GM12878 (cell line): Measurements from ENCODE around the gene GGN. TPM values are rescaled to one million over a fixed set of nuclear protein-coding genes. Genes with fewer than 3 reads are reported as not detected.

Experiments
- ATAC-seq: fragments of 200-7000 bp; cut with Tn5 transposase; 3 replicates; pipeline ENCODE4 v1.9.1; 2020; ENCODE audit warnings: mild to moderate bottlenecking, moderate library complexity
- BruUV-seq: library from RNA; stranded (reverse); fragments of 400-500 nt; replicated peaks from 2 replicates; lab custom pipeline; 2021; lab: Mats Ljungman, UMichigan
- CTCF ChIA-PET: fragments of 300-600 bp; sonication (Branson Sonifier 250); formaldehyde crosslinking; extraction: SDS; loops from one replicate; lab custom pipeline; 2021; ENCODE audit warnings: inconsistent platforms; lab: Yijun Ruan, JAX
- POLR2A ChIA-PET: fragments of 350-600 bp; formaldehyde crosslinking; extraction: SDS; loops from one replicate; lab custom pipeline; 2021; ENCODE audit warnings: inconsistent platforms; lab: Charles Lee
- RAD21 ChIA-PET: fragments of 300-600 bp; sonication (Branson Sonifier 250); formaldehyde crosslinking; loops from one replicate; lab custom pipeline; 2023; ENCODE audit warnings: antibody characterized with exemption; ENCODE audit not compliant: unreplicated experiment; lab: Charles Lee
- SMC1A ChIA-PET: fragments of 300-600 bp; sonication (Branson Sonifier 250); formaldehyde crosslinking; loops from one replicate; lab custom pipeline; 2023; ENCODE audit not compliant: unreplicated experiment, uncharacterized antibody; lab: Charles Lee
- DNase-seq: peaks from one replicate; pipeline ENCODE4 v3.0.0-alpha.2; 2011; ENCODE audit warnings: low read depth, low spot score
- FAIRE-seq: peaks from 3 replicates; lab custom pipeline; 2011; peaks lifted over from hg19 to GRCh38; lab: Jason Lieb, UNC
- H2AFZ ChIP-seq: 2 replicates; pipeline ENCODE4 v1.6.0; 2011; ENCODE audit warnings: low read depth, low read length, control low read depth; ENCODE audit not compliant: control insufficient read depth
- H3K27ac ChIP-seq: 2 replicates; pipeline ENCODE4 v1.5.1; 2011; ENCODE audit warnings: control low read depth; ENCODE audit not compliant: control insufficient read depth, insufficient read depth
- H3K27me3 ChIP-seq, 2 experiments: replicated peaks in 1 of 2; 2 replicates each; pipeline versions ENCODE4 v1.6.0 to v1.6.1; 2011; ENCODE audit warnings: low read length in 1 of 2; ENCODE audit not compliant: control insufficient read depth in 2 of 2, insufficient read depth in 2 of 2
- H3K36me3 ChIP-seq, 2 experiments: 2 replicates each; pipeline ENCODE4 v1.5.1; 2011; ENCODE audit warnings: low read length in 1 of 2; ENCODE audit not compliant: control insufficient read depth in 2 of 2, insufficient read depth in 2 of 2
- H3K4me1 ChIP-seq: 2 replicates; pipeline ENCODE4 v1.6.1; 2011; ENCODE audit warnings: mild to moderate bottlenecking, low read length, moderate library complexity, mixed read lengths; ENCODE audit not compliant: control insufficient read depth, insufficient read depth
- H3K4me2 ChIP-seq: 2 replicates; pipeline ENCODE4 v1.6.0; 2011; ENCODE audit warnings: control low read depth; ENCODE audit not compliant: control insufficient read depth, insufficient read depth
- H3K4me3 ChIP-seq: fragments of 200-600 bp; sonication (generic); 2 replicates; pipeline ENCODE4 v1.5.1; 2016
- H3K79me2 ChIP-seq: 2 replicates; pipeline ENCODE4 v1.6.0; 2011; ENCODE audit warnings: low read length; ENCODE audit not compliant: control insufficient read depth, insufficient read depth
- H3K9ac ChIP-seq: 2 replicates; pipeline ENCODE4 v1.8.0; 2011; ENCODE audit warnings: low read length, control low read depth, mixed read lengths; ENCODE audit not compliant: control insufficient read depth, insufficient read depth
- H3K9me3 ChIP-seq: replicated peaks from 3 replicates; pipeline ENCODE4 v1.5.1; 2011; ENCODE audit warnings: mild to moderate bottlenecking, low read length; ENCODE audit not compliant: control insufficient read depth, insufficient read depth
- H4K20me1 ChIP-seq: 2 replicates; pipeline ENCODE4 v1.6.0; 2011; ENCODE audit not compliant: control insufficient read depth, insufficient read depth
- ATF7 ChIP-seq: fragments of 450-650 bp; IDR thresholded peaks from 2 replicates; pipeline ENCODE4 v1.6.1; 2016; ENCODE audit warnings: low read depth, mild to moderate bottlenecking
- BMI1 ChIP-seq: fragments of 450-650 bp; IDR thresholded peaks from 2 replicates; pipeline ENCODE4 v1.6.1; 2016; ENCODE audit warnings: mild to moderate bottlenecking, moderate library complexity, borderline replicate concordance
- CREM ChIP-seq: IDR thresholded peaks from 2 replicates; pipeline ENCODE4 v1.6.1; 2014; ENCODE audit warnings: antibody characterized with exemption, low read depth
- ESRRA ChIP-seq: IDR thresholded peaks from 2 replicates; pipeline ENCODE4 v1.6.1; 2012; ENCODE audit warnings: mild to moderate bottlenecking, low read length, improper control_type of control experiment
- ETV6 ChIP-seq, 2 experiments: fragments of 450-650 bp in 1 of 2; IDR thresholded peaks in 1 of 2; conservative IDR thresholded peaks in 1 of 2; 2 replicates each; pipeline ENCODE4 v1.6.1; 2014; ENCODE audit warnings: antibody characterized with exemption in 1 of 2, borderline replicate concordance in 1 of 2, low read depth in 1 of 2, mild to moderate bottlenecking in 1 of 2, moderate library complexity in 1 of 2
- HCFC1 ChIP-seq: fragments of 150-350 bp; IDR thresholded peaks from 2 replicates; pipeline ENCODE4 v1.6.1; 2014; ENCODE audit warnings: low read length
- HDAC6 ChIP-seq: fragments of 200-600 bp; sonication (generic); IDR thresholded peaks from one replicate; pipeline ENCODE4 v1.8.0; 2017; ENCODE audit warnings: antibody characterized with exemption; ENCODE audit not compliant: unreplicated experiment
- PAX5 ChIP-seq: IDR thresholded peaks from 2 replicates; pipeline ENCODE4 v1.6.1; 2011; ENCODE audit warnings: low read depth, low read length, borderline replicate concordance
- POLR2A ChIP-seq: IDR thresholded peaks from 2 replicates; pipeline ENCODE4 v1.6.1; 2011; ENCODE audit warnings: low read depth, mild to moderate bottlenecking, low read length
- RFX5 ChIP-seq: IDR thresholded peaks from 2 replicates; pipeline ENCODE4 v1.6.1; 2011; ENCODE audit warnings: low read depth, low read length, improper control_type of control experiment
- TAF1 ChIP-seq: IDR thresholded peaks from 2 replicates; pipeline ENCODE4 v1.6.1; 2011; ENCODE audit warnings: mild to moderate bottlenecking, low read depth, low read length, borderline replicate concordance
- TBL1XR1 ChIP-seq: IDR thresholded peaks from 2 replicates; pipeline ENCODE4 v1.6.1; 2012; ENCODE audit warnings: low read depth, low read length, improper control_type of control experiment
- TCF7 ChIP-seq: IDR thresholded peaks from 2 replicates; pipeline ENCODE4 v1.6.1; 2014; ENCODE audit warnings: antibody characterized with exemption, borderline replicate concordance
- WGBS: methylation state at CpG from one replicate; pipeline ENCODE4 v1.1.6; 2016; ENCODE audit warnings: low lambda C conversion rate; ENCODE audit not compliant: insufficient replicate concordance, insufficient coverage; ENCODE audit errors: missing lambda C conversion rate; 5-methylcytosine and 5-hydroxymethylcytosine counted together
- in situ Hi-C: fragments of 300-500 bp; cut with MboI; formaldehyde crosslinking; loops from 9 replicates; pipeline ENCODE4 v1.14.3; 2018; ENCODE audit warnings: mixed read lengths
- intact Hi-C: fragments of 100-400 bp; cut with micrococcal nuclease; formaldehyde crosslinking; loops from one replicate; pipeline ENCODE4 v1.14.2; 2022; ENCODE audit not compliant: unreplicated experiment
- polyA plus RNA-seq, 11 experiments: library from polyadenylated mRNA; depleted of rRNA in 4 of 11; unstranded in 6 of 11; stranded (reverse) in 5 of 11; fragments of >200 nt; fragmentation: Nextera tagmentation in 4 of 11; fragmentation: Illumina TruSeq in 1 of 11; extraction: Ambion mirVana in 4 of 11; extraction: Trizol in 1 of 11; gene quantifications; 1 replicate in 1 of 11; 2 replicates in 10 of 11; pipeline versions ENCODE4 v1.2.1 to v1.2.3, GENCODE V29; 2011 to 2016; ENCODE audit warnings: inconsistent platforms in 2 of 11, missing spikeins in 2 of 11, low read depth in 1 of 11
- total RNA-seq, 4 experiments: library from RNA; depleted of rRNA in 3 of 4; stranded (reverse); fragments of >200 nt in 3 of 4; fragmentation: Illumina TruSeq in 1 of 4; extraction: Trizol in 1 of 4; gene quantifications; 2 replicates each; pipeline versions ENCODE4 v1.2.1 to v1.2.3, GENCODE V29; 2013 to 2021
- TF ChIP-seq, protein P1 (sequence below): IDR thresholded peaks from 2 replicates; pipeline ENCODE4 v1.6.1; 2011; ENCODE audit warnings: low read depth, low read length, improper control_type of control experiment, borderline replicate concordance
- TF ChIP-seq, protein P2 (sequence below), 3 experiments: IDR thresholded peaks in 2 of 3; conservative IDR thresholded peaks in 1 of 3; 2 replicates each; pipeline ENCODE4 v1.5.1; 2011; ENCODE audit warnings: low read depth in 3 of 3, low read length in 3 of 3, mild to moderate bottlenecking in 3 of 3, control low read depth in 2 of 3, moderate library complexity in 2 of 3, inconsistent platforms in 1 of 3, mixed read lengths in 1 of 3; ENCODE audit not compliant: control insufficient read depth in 2 of 3, insufficient read depth in 1 of 3; ENCODE audit errors: extremely low read depth in 1 of 3

GGN gene
- total and polyA plus RNA-seq, 10 of the 15 experiments (the other 5 are each of a cell fraction or from before 2014, with no cell fraction given), result not detected

GRCh38 chr19:38417146-38417543, 29.3 kb upstream of the GGN start:
- H4K20me1 ChIP-seq, result no peaks in the 10 kb centered on the region
- 51% methylated on average over 8 of the region's 8 CpGs for WGBS
- ChIA-PET POLR2A (no interaction called here), SMC1A (interaction anchor here (1.0 kb wide), 1 partner anchor 13 kb away, joined by 3 read pairs; no protein-coding TSS in a partner anchor), CTCF (interaction anchor here (0.8 kb wide), 1 partner anchor 147 kb away, joined by 3 read pairs; no protein-coding TSS in a partner anchor), RAD21 (interaction anchor here (1.5 kb wide), 1 partner anchor 15 kb away, joined by 5 read pairs; the partner anchor contains the start of gene FAM98C)
- no peaks in the 10 kb centered on the region for H3K9me3 ChIP-seq
- in situ Hi-C loops, result loop anchor here (25.0 kb wide), 1 partner anchor 220 kb away; the partner anchor contains the start of gene ACTN4
- no peaks in the 10 kb centered on the region for H3K36me3 ChIP-seq
- ATAC-seq (no peak), DNase-seq (no peak), FAIRE-seq (no peak)
- no peak overlapping the region for H3K27ac ChIP-seq
- peaks cover 7% of the 10 kb centered on the region for H3K4me1 ChIP-seq
- 0 out of 2 replicates have a peak overlapping the region, but pooled peaks have one; percentile 54 for H3K4me3 ChIP-seq
- H3K79me2 ChIP-seq, result no peaks in the 10 kb centered on the region
- no peak for TF ChIP-seq ETV6 (conservative IDR thresholded peaks at IDR 0.05 in 1 of 2, IDR thresholded peaks at IDR 0.05 in 1 of 2; ENCODE audit: borderline replicate concordance in 1 of 2, low read depth in 1 of 2)
- TF ChIP-seq, protein P1, sequence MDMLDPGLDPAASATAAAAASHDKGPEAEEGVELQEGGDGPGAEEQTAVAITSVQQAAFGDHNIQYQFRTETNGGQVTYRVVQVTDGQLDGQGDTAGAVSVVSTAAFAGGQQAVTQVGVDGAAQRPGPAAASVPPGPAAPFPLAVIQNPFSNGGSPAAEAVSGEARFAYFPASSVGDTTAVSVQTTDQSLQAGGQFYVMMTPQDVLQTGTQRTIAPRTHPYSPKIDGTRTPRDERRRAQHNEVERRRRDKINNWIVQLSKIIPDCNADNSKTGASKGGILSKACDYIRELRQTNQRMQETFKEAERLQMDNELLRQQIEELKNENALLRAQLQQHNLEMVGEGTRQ, result no peak
- TF ChIP-seq PAX5, result no peak
- TF ChIP-seq, protein P2, sequence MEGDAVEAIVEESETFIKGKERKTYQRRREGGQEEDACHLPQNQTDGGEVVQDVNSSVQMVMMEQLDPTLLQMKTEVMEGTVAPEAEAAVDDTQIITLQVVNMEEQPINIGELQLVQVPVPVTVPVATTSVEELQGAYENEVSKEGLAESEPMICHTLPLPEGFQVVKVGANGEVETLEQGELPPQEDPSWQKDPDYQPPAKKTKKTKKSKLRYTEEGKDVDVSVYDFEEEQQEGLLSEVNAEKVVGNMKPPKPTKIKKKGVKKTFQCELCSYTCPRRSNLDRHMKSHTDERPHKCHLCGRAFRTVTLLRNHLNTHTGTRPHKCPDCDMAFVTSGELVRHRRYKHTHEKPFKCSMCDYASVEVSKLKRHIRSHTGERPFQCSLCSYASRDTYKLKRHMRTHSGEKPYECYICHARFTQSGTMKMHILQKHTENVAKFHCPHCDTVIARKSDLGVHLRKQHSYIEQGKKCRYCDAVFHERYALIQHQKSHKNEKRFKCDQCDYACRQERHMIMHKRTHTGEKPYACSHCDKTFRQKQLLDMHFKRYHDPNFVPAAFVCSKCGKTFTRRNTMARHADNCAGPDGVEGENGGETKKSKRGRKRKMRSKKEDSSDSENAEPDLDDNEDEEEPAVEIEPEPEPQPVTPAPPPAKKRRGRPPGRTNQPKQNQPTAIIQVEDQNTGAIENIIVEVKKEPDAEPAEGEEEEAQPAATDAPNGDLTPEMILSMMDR (IDR thresholded peaks at IDR 0.05 in 2 of 3, conservative IDR thresholded peaks at IDR 0.05 in 1 of 3; ENCODE audit: control insufficient read depth in 2 of 3, extremely low read depth in 1 of 3, insufficient read depth in 1 of 3, low read depth in 3 of 3, low read length in 3 of 3), result no peak
- no peak for TF ChIP-seq ATF7
- no peak for TF ChIP-seq BMI1
- TF ChIP-seq CREM, result no peak
- TF ChIP-seq ESRRA, result no peak
- TF ChIP-seq HDAC6, result no peak
- TF ChIP-seq TBL1XR1, result no peak
- no peak for TF ChIP-seq RFX5
- TF ChIP-seq POLR2A, result no peak
- TF ChIP-seq HCFC1, result no peak
- no peak for TF ChIP-seq TCF7
- no peak for TF ChIP-seq TAF1
- H2AFZ ChIP-seq, result peak overlapping the region; percentile 29; the same call in 1 of the 2 replicates
- BruUV-seq, result no TSS peak
- intact Hi-C loops, result no loop called here
- peak overlapping the region; percentile 68 for H3K4me2 ChIP-seq
- no peak overlapping the region for H3K9ac ChIP-seq
- no peaks in the 10 kb centered on the region; a peak in 1 of 4 replicates for H3K27me3 ChIP-seq
